ENCODE measurements around the gene UTP20.

DNA sequence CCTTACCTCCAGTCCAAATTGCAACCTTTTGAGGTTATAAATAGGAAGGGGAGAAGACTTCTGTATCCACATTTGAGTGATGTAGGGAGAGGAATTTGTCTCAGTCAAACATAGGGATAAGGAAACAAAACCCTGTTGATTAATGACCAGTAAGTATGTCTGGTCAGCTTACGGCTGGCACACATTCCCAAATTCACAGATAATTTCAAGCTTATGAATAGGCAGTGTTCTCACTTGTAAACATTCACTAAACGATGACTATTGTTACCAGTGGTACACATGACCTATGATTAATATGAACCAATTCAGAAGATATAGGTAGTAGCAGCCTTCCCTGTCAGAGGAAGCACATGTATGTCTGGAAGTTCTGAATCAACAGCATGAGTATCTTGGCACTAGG is 36.8 kb upstream of the UTP20 start:
- TF ChIP-seq, protein P1, sequence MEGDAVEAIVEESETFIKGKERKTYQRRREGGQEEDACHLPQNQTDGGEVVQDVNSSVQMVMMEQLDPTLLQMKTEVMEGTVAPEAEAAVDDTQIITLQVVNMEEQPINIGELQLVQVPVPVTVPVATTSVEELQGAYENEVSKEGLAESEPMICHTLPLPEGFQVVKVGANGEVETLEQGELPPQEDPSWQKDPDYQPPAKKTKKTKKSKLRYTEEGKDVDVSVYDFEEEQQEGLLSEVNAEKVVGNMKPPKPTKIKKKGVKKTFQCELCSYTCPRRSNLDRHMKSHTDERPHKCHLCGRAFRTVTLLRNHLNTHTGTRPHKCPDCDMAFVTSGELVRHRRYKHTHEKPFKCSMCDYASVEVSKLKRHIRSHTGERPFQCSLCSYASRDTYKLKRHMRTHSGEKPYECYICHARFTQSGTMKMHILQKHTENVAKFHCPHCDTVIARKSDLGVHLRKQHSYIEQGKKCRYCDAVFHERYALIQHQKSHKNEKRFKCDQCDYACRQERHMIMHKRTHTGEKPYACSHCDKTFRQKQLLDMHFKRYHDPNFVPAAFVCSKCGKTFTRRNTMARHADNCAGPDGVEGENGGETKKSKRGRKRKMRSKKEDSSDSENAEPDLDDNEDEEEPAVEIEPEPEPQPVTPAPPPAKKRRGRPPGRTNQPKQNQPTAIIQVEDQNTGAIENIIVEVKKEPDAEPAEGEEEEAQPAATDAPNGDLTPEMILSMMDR (IDR thresholded peaks at IDR 0.05), result no peak
- no peak for TF ChIP-seq POLR2A (IDR thresholded peaks at IDR 0.05)
